Fibroblast of villous mesenchyme (primary cell): ENCODE data around the gene RIBC2. TPM values are rescaled to one million over a fixed set of nuclear protein-coding genes. Genes with fewer than 3 reads are reported as not detected.
A peak's percentile ranks its signal among the peaks of the same experiment; 100 is the strongest.
"Not testable (repeated sequence)": the region's sequence is repeated elsewhere in the genome, so short reads cannot be mapped to it uniquely, and the experiment has no call there.

Source experiments
- DNase-seq: peaks from one replicate; pipeline ENCODE4 v3.0.0-alpha.2; 2010; ENCODE audit warnings: low read depth
- H3K4me3 ChIP-seq: 2 replicates; pipeline ENCODE4 v1.5.1; 2011; ENCODE audit warnings: low read depth, mild to moderate bottlenecking, low read length
- CTCF ChIP-seq: IDR thresholded peaks from 2 replicates; pipeline ENCODE4 v1.5.1; 2012; ENCODE audit warnings: low read depth, mild to moderate bottlenecking, low read length; ENCODE audit not compliant: insufficient read depth
- total RNA-seq: library from RNA; depleted of rRNA; stranded (reverse); fragments of >200 nt; gene quantifications from 2 replicates; pipeline ENCODE4 v1.2.3, GENCODE V29; 2012

Gene RIBC2
- total RNA-seq, 1 donor, result 0.86 TPM

- H3K4me3 ChIP-seq, result no peak overlapping the region
- TF ChIP-seq CTCF, result peak; percentile 11
- peak; percentile 33 for DNase-seq
Measured at GRCh38 chr22:45462034-45462655, 48.7 kb downstream of the RIBC2 start.

GRCh38 chr22:45463691-45464090, 50.2 kb downstream of the RIBC2 start:
- not testable (repeated sequence) for DNase-seq, H3K4me3 ChIP-seq

GRCh38 chr22:45465633-45466032, 52.1 kb downstream of the RIBC2 start:
- no peak for DNase-seq
- no peak overlapping the region for H3K4me3 ChIP-seq
- TF ChIP-seq CTCF, result no peak

- H3K4me3 ChIP-seq, result no peak overlapping the region
Measured at GRCh38 chr22:45468872-45469271, 55.4 kb downstream of the RIBC2 start.

GRCh38 chr22:45469281-45470073, 56.0 kb downstream of the RIBC2 start:
- DNase-seq, result peak; percentile 70
- H3K4me3 ChIP-seq, result no peak overlapping the region
- TF ChIP-seq CTCF, result no peak

More at GRCh38 chr22:45468872-45469271, 55.4 kb downstream of the RIBC2 start:
- peak; percentile 56 for DNase-seq
- TF ChIP-seq CTCF, result no peak

GRCh38 chr22:45470871-45471270, 57.4 kb downstream of the RIBC2 start:
- DNase-seq, result no peak
- H3K4me3 ChIP-seq, result no peak overlapping the region
- no peak for TF ChIP-seq CTCF

- H3K4me3 ChIP-seq, result no peak overlapping the region
- TF ChIP-seq CTCF, result no peak
- no peak for DNase-seq
Measured at GRCh38 chr22:45472426-45472825, 58.9 kb downstream of the RIBC2 start.
